Heart left ventricle (tissue), 13 donors: ENCODE data around the gene CBLIF.

ENCODE experiments used
- CTCF ChIP-seq, 12 donors: fragments of 200-600 bp; sonication (generic) in 4 of 12; IDR thresholded peaks; one replicate each; pipeline versions ENCODE4 v1.5.0 to v1.8.0; 2018 to 2022; ENCODE audit warnings: antibody characterized with exemption in 12 of 12, mild to moderate bottlenecking in 5 of 12
- POLR2A ChIP-seq, 2 donors: fragments of 450-650 bp; IDR thresholded peaks; one replicate each; pipeline ENCODE4 v1.6.1; 2017; ENCODE audit warnings: antibody characterized with exemption in 2 of 2, mild to moderate bottlenecking in 2 of 2, moderate library complexity in 2 of 2
- donor health status: ischemic (EF 13 %, LVEDD 7.1; RV severe dilation, severe dysfunction).
- donor health status: DM: no; HTN: yes; CAD: no.
- donor health status: DM: no; HTN: no; CAD: no.
- donor health status: ischemic (EF 25% LVEDD 6.9; RV normal size, moderate dysfunction).
- donor health status: ischemic (EF 25% LVEDD 5.7; RV mildly dilated, moderate dysfunction).
- donor health status: ischemic (EF 35%, LVEDD 5.7; RV mildly dilated, moderate dysfunction).
- donor health status: nonischemic (EF 11% LVEDD 7.7; RV severe dilation, severe dysfunction).
- donor health status: DM: yes; HTN: yes; CAD: no.
- donor health status: PGD.
- donor health status: ischemic (EF 29% LVEDD 5.4; RV normal size, mild dysfunction).
- donor health status: nonischemic (EF 23%, LVEDD 6.1; RV moderate dilation, normal function).

- no peak for TF ChIP-seq CTCF (IDR thresholded peaks at IDR 0.05)
- no peak for TF ChIP-seq POLR2A (IDR thresholded peaks at IDR 0.05)
Measured at GRCh38 chr11:59801981-59802638, 43.2 kb downstream of the CBLIF start.
